SHP77 treated with DMSO at 0.1 percent for 48 hours (cell line): Measurements from ENCODE around the gene TJP2.
A peak's percentile ranks its signal among the peaks of the same experiment; 100 is the strongest.

Source experiments
- DNase-seq: peaks from one replicate; lab custom pipeline; 2025; lab: John Stamatoyannopoulos, UW

The TJP2 gene

GRCh38 chr9:69191231-69191630 is 17.2 kb downstream of the TJP2 start:
- DNase-seq, result no peak

GRCh38 chr9:69192214-69192613 is 18.1 kb downstream of the TJP2 start:
- DNase-seq, result no peak

- DNase-seq, result peak; percentile 0
Measured at GRCh38 chr9:69193685-69194032, 19.6 kb downstream of the TJP2 start.

- DNase-seq, result no peak
Measured at GRCh38 chr9:69194702-69195418, 20.8 kb downstream of the TJP2 start.

- DNase-seq, result no peak
Measured at GRCh38 chr9:69195668-69196067, 21.6 kb downstream of the TJP2 start.

GRCh38 chr9:69197687-69198086 is 23.6 kb downstream of the TJP2 start:
- DNase-seq, result no peak

GRCh38 chr9:69198521-69199220 is 24.6 kb downstream of the TJP2 start:
- no peak for DNase-seq

- no peak for DNase-seq
Measured at GRCh38 chr9:69199769-69200470, 25.8 kb downstream of the TJP2 start.

GRCh38 chr9:69202556-69202955 is 28.5 kb downstream of the TJP2 start:
- no peak for DNase-seq

- DNase-seq, result no peak
Measured at GRCh38 chr9:69204326-69204725, 30.2 kb downstream of the TJP2 start.

- DNase-seq, result no peak
Measured at GRCh38 chr9:69204849-69205248, 30.8 kb downstream of the TJP2 start.

GRCh38 chr9:69206047-69206446 is 32.0 kb downstream of the TJP2 start:
- DNase-seq, result no peak

- DNase-seq, result no peak
Measured at GRCh38 chr9:69207503-69207902, 33.4 kb downstream of the TJP2 start.

GRCh38 chr9:69211424-69212036 is 37.5 kb downstream of the TJP2 start:
- DNase-seq, result no peak

- no peak for DNase-seq
Measured at GRCh38 chr9:69213647-69214046, 39.6 kb downstream of the TJP2 start.

GRCh38 chr9:69214939-69215338 is 40.9 kb downstream of the TJP2 start:
- no peak for DNase-seq

GRCh38 chr9:69215774-69216485 is 41.9 kb downstream of the TJP2 start:
- no peak for DNase-seq

GRCh38 chr9:69218166-69218565 is 44.1 kb downstream of the TJP2 start:
- DNase-seq, result no peak

GRCh38 chr9:69221036-69221435 is 47.0 kb downstream of the TJP2 start:
- no peak for DNase-seq

GRCh38 chr9:69222970-69223369 is 48.9 kb downstream of the TJP2 start:
- DNase-seq, result no peak

GRCh38 chr9:69223605-69224004 is 49.5 kb downstream of the TJP2 start:
- DNase-seq, result no peak

GRCh38 chr9:69229367-69229766 is 55.3 kb downstream of the TJP2 start:
- DNase-seq, result no peak
